Activated CD8-positive, alpha-beta memory T cell treated with anti-CD3 and anti-CD28 coated beads, Interleukin-2, amount 50 U/mL, for 4 hours (primary cell): ENCODE results near the gene MAGEA4.

Source experiments
- DNase-seq: peaks from one replicate; pipeline ENCODE4 v3.0.0-alpha.2; 2020

MAGEA4 gene

GRCh38 chrX:151929126-151929525 is 16.4 kb downstream of the MAGEA4 start:
- DNase-seq = no peak

- no peak for DNase-seq
These were observed 22.7 kb downstream of the MAGEA4 start for GRCh38 chrX:151935358-151935757.

DNA sequence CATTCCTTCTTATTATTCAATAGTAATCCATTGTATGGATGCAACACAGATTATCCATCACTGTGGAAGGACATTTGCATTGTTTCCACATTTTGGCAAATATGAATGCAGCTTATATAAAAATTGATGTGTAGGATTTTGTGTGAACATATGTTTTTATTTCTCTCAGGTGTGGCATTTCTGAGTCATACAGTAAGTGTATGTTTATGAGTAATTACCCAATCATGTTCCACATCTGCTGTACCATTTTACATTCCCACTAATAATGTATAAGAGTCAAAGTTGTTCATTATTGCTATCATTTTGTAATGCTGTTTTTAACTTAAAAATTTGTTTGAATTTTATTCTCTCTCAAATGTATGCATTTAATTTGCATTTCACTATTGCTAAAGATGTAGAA is 25.5 kb downstream of the MAGEA4 start:
- no peak for DNase-seq

DNA sequence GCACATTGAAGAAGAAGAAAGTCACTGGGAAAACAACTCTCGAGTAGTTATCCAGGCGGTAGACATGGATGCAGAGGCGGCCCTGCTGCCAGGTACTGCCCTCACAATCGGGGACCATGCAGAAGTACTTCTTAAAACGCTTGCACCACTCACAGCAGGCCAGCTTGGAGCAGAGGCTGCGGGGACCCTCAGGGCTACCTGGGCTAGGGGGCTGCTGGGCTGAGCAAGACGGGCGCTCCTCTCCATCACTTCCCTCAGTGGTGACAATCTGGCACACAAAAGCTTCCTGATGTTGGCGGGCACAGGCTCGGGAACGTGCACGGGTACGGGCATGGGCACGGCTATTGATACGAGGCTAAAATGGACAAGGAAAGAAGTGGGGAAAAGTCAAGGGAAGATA is 42.0 kb downstream of the MAGEA4 start:
- DNase-seq = no peak

GRCh38 chrX:151958101-151958500 is 45.4 kb downstream of the MAGEA4 start:
- DNase-seq = no peak

GRCh38 chrX:151962034-151962433 is 49.3 kb downstream of the MAGEA4 start:
- DNase-seq = no peak

DNA sequence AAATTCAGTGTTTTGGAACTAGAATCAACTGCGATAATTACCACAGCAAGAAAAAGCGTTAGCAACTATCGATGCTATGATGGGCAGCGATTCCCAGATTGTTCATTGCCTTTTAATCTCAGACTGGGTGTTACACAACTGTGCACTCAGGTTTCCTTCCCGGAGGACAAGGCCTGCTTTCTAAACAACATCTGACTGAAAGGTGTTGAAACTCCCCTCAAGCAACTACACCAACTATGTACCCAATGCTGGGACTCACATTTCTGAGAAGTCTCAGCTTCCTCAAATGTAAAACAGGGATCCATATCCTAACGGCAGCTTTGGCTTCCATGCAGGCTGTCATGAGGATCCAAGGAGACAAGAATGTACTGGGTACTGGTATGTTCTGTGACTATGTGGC is 53.5 kb downstream of the MAGEA4 start:
- DNase-seq = no peak

- no peak for DNase-seq
These were observed 57.3 kb downstream of the MAGEA4 start for GRCh38 chrX:151970027-151970426.

- DNase-seq = no peak
These were observed 58.0 kb downstream of the MAGEA4 start for GRCh38 chrX:151970661-151971060.

GRCh38 chrX:151973060-151973661 is 60.5 kb downstream of the MAGEA4 start:
- no peak for DNase-seq

DNA sequence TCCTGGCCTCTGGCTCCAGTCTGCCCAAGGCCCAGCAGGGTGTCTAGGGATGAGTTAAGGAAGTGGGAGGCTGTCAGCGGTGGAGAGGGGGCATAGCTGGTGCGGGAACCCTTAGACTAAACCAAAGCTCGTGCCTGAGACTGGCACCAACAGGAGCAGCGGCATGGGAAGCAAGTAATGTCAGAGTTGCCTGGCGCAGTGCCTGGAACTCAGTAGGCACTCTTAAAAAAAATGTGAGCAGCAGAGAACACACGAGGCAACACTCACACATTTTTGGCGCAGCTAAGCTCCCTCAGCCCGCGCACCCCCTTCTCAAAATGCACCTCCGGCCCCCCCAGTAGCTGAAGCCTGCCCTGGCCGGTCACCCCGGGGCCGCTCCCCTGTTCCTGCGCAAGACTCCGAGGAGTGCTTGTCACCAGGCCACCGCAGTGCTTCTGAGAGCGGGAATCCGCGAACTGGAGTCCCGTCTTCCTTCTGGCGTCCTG is 61.2 kb downstream of the MAGEA4 start:
- DNase-seq = no peak
